Left lung (tissue), 10 donors: ENCODE measurements around the gene FLRT1. TPM values are rescaled to one million over a fixed set of nuclear protein-coding genes. Genes with fewer than 3 reads are reported as not detected.

Experiments used
- ATAC-seq: fragments of 200-7000 bp; cut with Tn5 transposase; one replicate; pipeline ENCODE4 v1.9.1; 2020; ENCODE audit warnings: moderate library complexity
- DNase-seq, 4 donors: peaks; one replicate each; pipeline ENCODE4 v3.0.0-alpha.2; 2013 to 2020
- H3K27ac ChIP-seq, 2 donors: fragments of 200-600 bp; sonication (generic) in 1 of 2; one replicate each; pipeline versions ENCODE4 v1.5.0 to v1.8.0; 2020 to 2021
- H3K27me3 ChIP-seq, 2 donors: fragments of 200-600 bp; sonication (generic) in 1 of 2; one replicate each; pipeline versions ENCODE4 v1.5.0 to v1.8.0; 2020 to 2021
- H3K36me3 ChIP-seq, 2 donors: fragments of 200-600 bp; sonication (generic) in 1 of 2; one replicate each; pipeline versions ENCODE4 v1.5.0 to v1.8.0; 2020 to 2021
- H3K4me1 ChIP-seq, 2 donors: fragments of 200-600 bp; one replicate each; pipeline ENCODE4 v1.8.0; 2021
- H3K4me3 ChIP-seq, 2 donors: fragments of 200-600 bp; sonication (generic) in 1 of 2; one replicate each; pipeline versions ENCODE4 v1.5.0 to v1.8.0; 2020 to 2021; ENCODE audit warnings: mild to moderate bottlenecking in 1 of 2
- H3K9me3 ChIP-seq, 2 donors: fragments of 200-600 bp; sonication (generic) in 1 of 2; one replicate each; pipeline versions ENCODE4 v1.5.0 to v1.8.0; 2020 to 2021
- intact Hi-C, 2 donors: fragments of 100-400 bp; cut with DNase I; formaldehyde crosslinking; loops; one replicate each; pipeline versions ENCODE4 v1.11.2 to v1.14.2; 2022
- polyA plus RNA-seq, 6 donors: library from polyadenylated mRNA; unstranded; fragments of 120-200 nt; gene quantifications; one replicate each; pipeline ENCODE4 v1.2.1, GENCODE V29; 2013; ENCODE audit not compliant: insufficient read length in 6 of 6
- total RNA-seq, 2 donors: library from RNA; stranded (reverse); fragmentation: NEBNext Ultra II Directional; extraction: Animal tissue kit (Norgen Biotek cat#: 25700); gene quantifications; one replicate each; pipeline ENCODE4 v1.2.1, GENCODE V29; 2021
- TF ChIP-seq, protein P1 (sequence below), 2 donors: fragments of 200-600 bp; sonication (generic) in 1 of 2; IDR thresholded peaks; one replicate each; pipeline versions ENCODE4 v1.5.0 to v1.8.0; 2021; ENCODE audit warnings: antibody characterized with exemption in 2 of 2
- donor health status: DM: no; HTN: yes; CAD: no.
- donor health status: DM: no; HTN: no; CAD: no.

The FLRT1 gene
- total and polyA plus RNA-seq, 8 donors, result 0.15 to 5.5 (median 3.8) TPM

DNA sequence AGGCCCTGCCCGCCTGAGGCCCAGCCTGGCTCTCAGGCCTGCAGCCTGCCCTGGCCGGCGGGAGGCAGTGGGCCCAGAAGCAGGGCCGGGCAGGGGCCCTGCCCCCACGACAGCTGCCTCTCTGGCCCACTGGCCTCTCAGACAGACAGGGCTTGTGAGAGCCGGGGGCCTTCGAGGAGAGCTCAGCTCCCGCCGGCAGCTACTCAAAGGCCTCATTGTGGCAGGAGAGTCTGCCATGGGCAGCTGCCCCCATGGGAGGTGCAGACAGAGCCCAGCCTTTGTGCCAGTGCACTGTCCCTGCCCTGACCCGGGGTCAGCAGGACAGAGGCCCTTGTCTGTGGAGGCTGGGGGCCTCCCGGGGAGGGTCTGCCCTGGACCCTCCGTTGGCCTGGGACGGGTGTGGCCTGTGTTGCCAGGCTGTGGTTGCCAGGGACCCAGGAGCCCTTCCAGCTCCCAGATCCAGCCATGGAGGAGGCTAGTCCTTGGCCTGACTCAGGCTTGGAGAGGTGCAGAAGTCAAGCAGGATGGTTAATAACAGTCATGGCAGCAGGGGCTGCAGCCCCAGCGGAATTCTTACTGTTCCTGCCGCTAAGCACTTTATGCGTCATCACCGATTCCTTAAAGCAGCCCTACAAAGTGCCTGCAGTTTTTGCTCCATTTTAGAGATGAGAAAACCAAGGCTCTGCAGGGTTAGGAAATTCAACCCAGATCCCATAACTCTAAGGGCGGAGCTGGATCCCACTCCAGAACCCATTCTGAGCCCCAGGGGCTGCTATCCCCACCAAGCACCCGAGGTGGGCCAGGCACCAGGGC lies 12.5 kb downstream of the FLRT1 start:
- H3K27ac ChIP-seq, result no peak overlapping the region
- no peaks in the 10 kb centered on the region for H3K27me3 ChIP-seq
- peaks cover 0 to 3% of the 10 kb centered on the region in 2 donors for H3K4me1 ChIP-seq
- no peak for DNase-seq
- no peaks in the 10 kb centered on the region for H3K36me3 ChIP-seq
- no peak overlapping the region for H3K4me3 ChIP-seq
- no peak for ATAC-seq
- intact Hi-C loops, result no loop called here
- no peaks in the 10 kb centered on the region for H3K9me3 ChIP-seq
- TF ChIP-seq, protein P1, sequence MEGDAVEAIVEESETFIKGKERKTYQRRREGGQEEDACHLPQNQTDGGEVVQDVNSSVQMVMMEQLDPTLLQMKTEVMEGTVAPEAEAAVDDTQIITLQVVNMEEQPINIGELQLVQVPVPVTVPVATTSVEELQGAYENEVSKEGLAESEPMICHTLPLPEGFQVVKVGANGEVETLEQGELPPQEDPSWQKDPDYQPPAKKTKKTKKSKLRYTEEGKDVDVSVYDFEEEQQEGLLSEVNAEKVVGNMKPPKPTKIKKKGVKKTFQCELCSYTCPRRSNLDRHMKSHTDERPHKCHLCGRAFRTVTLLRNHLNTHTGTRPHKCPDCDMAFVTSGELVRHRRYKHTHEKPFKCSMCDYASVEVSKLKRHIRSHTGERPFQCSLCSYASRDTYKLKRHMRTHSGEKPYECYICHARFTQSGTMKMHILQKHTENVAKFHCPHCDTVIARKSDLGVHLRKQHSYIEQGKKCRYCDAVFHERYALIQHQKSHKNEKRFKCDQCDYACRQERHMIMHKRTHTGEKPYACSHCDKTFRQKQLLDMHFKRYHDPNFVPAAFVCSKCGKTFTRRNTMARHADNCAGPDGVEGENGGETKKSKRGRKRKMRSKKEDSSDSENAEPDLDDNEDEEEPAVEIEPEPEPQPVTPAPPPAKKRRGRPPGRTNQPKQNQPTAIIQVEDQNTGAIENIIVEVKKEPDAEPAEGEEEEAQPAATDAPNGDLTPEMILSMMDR (IDR thresholded peaks at IDR 0.05), result no peak

DNA sequence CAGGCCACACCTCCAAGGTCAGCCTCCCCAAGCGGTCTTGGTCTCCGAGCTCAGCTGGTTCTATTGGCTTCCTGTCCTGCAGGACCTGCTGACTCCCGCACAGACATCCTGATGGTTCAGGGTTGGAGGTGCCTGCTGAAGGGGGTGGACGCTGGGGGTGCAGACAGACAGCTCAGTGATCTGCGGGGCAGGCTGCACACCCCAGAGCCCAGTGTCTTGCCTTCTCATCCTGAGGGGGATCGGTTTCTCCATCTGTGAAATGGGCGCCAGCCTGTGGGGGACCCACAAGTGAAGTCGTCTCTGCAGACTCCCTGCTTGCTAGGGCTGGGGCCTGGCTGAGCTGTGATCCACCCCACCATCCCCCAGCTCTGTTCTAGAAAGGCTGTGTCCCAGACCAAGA lies 13.8 kb downstream of the FLRT1 start:
- H3K4me3 ChIP-seq, result no peak overlapping the region
- no peaks in the 10 kb centered on the region for H3K9me3 ChIP-seq
- ATAC-seq (no peak), DNase-seq (no peak)
- no peaks in the 10 kb centered on the region for H3K27me3 ChIP-seq
- H3K36me3 ChIP-seq, result no peaks in the 10 kb centered on the region
- TF ChIP-seq, protein P1 (IDR thresholded peaks at IDR 0.05), result no peak
- intact Hi-C loops, result no loop called here
- no peak overlapping the region for H3K27ac ChIP-seq
- H3K4me1 ChIP-seq, result peaks cover 0 to 3% of the 10 kb centered on the region in 2 donors

DNA sequence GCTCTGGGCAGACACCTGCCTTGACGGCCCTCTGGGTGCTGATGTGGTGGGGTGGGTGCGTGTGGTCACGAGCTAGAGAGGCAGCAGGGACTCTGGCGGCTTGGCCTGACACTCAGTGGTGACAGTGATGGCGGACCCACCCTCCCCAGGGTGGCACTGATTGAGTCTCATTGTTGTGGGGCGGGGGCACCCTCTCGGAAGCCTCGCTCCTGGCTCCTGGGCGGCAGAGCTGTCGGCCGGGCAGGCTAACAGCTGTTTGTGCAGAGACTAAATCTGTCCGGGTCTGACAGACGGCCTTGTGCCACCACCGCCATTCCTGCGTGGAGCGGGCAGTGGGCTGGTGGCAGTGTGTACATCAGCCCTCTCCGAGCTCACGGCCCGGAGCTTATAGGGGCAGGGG lies 15.6 kb downstream of the FLRT1 start:
- no peak overlapping the region for H3K27ac ChIP-seq
- no peaks in the 10 kb centered on the region for H3K36me3 ChIP-seq
- intact Hi-C loops, result no loop called here
- H3K4me3 ChIP-seq, result no peak overlapping the region
- DNase-seq (no peak), ATAC-seq (no peak)
- no peaks in the 10 kb centered on the region for H3K9me3 ChIP-seq
- H3K4me1 ChIP-seq, result peaks cover 0 to 3% of the 10 kb centered on the region in 2 donors
- TF ChIP-seq, protein P1 (IDR thresholded peaks at IDR 0.05), result no peak
- no peaks in the 10 kb centered on the region for H3K27me3 ChIP-seq

DNA sequence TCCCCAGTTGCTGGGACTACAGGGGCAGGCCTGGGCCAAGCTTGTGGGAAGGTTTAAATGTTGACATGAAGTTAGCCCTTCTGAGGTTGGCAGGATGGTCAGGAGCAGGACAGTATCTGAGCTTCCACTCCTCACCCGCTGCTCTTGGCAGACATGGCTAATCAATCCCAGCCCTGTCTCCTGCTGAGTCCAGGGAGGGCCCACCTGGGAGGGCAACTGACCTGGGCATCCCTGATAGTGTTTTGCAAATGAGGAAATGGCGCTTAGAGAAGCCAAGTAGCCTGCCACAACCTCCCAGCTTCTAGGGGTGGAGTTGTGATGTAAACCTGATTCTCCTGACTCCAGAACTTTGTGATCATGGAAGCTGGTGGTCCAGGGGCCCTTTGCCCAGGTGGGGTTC lies 16.7 kb downstream of the FLRT1 start:
- Histone ChIP-seq H3K27ac (no peak overlapping the region), H3K9me3 (no peaks in the 10 kb centered on the region), H3K4me3 (no peak overlapping the region), H3K4me1 (peaks cover 0 to 3% of the 10 kb centered on the region in 2 donors), H3K27me3 (no peaks in the 10 kb centered on the region), H3K36me3 (no peaks in the 10 kb centered on the region)
- no peak for DNase-seq
- TF ChIP-seq, protein P1 (IDR thresholded peaks at IDR 0.05), result no peak
- ATAC-seq, result no peak
- intact Hi-C loops, result no loop called here

DNA sequence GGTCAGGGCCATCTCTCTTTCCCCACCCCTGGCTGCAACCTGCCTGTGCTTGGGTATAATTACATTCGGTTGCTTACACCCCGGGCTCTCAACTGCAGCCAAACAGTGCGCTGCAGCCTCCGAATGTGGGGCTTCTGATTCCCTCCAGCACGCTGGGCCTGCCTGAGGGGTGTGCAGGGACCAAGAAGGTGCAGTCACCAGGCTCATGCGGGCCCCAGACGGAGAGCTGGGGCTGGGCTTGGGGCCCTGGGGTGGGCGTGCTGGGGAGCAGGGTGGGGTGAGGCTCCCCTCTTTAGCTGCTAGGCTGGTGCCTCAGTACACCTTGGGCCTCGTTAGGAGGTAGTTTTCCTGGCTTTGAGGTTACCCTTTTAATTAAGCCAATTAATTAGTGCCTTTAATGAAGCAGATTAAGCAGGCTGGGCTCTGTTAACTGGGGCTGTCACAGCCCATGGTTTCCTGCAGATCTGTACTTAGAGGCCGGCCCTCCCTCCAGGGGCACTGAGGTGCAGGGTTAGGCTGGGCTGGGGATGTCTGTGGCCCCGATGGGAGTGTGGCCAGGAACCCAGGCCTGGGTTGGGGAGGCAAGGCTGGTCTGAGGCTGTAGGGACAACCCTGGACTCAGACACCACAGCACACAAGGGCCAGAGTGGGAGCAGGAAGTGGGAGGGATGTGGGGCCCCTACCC lies 17.3 kb downstream of the FLRT1 start:
- intact Hi-C loops, result no loop called here
- TF ChIP-seq, protein P1 (IDR thresholded peaks at IDR 0.05), result no peak
- Histone ChIP-seq H3K9me3 (no peaks in the 10 kb centered on the region), H3K36me3 (no peaks in the 10 kb centered on the region), H3K27me3 (no peaks in the 10 kb centered on the region), H3K27ac (no peak overlapping the region), H3K4me3 (no peak overlapping the region), H3K4me1 (no peaks in the 10 kb centered on the region)
- ATAC-seq (no peak), DNase-seq (no peak)
